Progenitor cell of endocrine pancreas (in vitro differentiated cells): ENCODE measurements around the gene MAP2K7. TPM values are rescaled to one million over a fixed set of nuclear protein-coding genes. Genes with fewer than 3 reads are reported as not detected.

Source experiments
- DNase-seq: peaks from one replicate; pipeline ENCODE4 v3.0.0; 2021; ENCODE audit warnings: low spot score; ENCODE audit not compliant: unreplicated experiment
- H3K27ac Mint-ChIP-seq: 2 replicates; pipeline ENCODE4 v1.8.0; 2021; ENCODE audit warnings: mild to moderate bottlenecking, moderate library complexity, mixed read lengths
- H3K27me3 Mint-ChIP-seq: 2 replicates; pipeline ENCODE4 v1.8.0; 2021; ENCODE audit warnings: mixed read lengths
- H3K36me3 Mint-ChIP-seq: 2 replicates; pipeline ENCODE4 v1.8.0; 2022; ENCODE audit warnings: mixed read lengths; ENCODE audit not compliant: insufficient read depth
- H3K4me1 Mint-ChIP-seq: 2 replicates; pipeline ENCODE4 v1.8.0; 2021; ENCODE audit warnings: low read depth, mixed read lengths
- H3K4me3 Mint-ChIP-seq: 2 replicates; pipeline ENCODE4 v1.8.0; 2021; ENCODE audit warnings: low read depth, mild to moderate bottlenecking, moderate library complexity, mixed read lengths
- H3K9me3 Mint-ChIP-seq: 2 replicates; pipeline ENCODE4 v1.8.0; 2021; ENCODE audit warnings: low read depth, mixed read lengths
- total RNA-seq: library from RNA; stranded (reverse); gene quantifications from 2 replicates; pipeline ENCODE4 v1.2.1, GENCODE V29; 2021
- TF ChIP-seq, protein P1 (sequence below): fragments of 200-600 bp; sonication (generic); IDR thresholded peaks from one replicate; pipeline ENCODE4 v1.5.0; 2021; ENCODE audit warnings: antibody characterized with exemption, mild to moderate bottlenecking; ENCODE audit not compliant: unreplicated experiment

MAP2K7 gene
- total RNA-seq, 1 donor from 2014 or later = 53.5 TPM

DNA sequence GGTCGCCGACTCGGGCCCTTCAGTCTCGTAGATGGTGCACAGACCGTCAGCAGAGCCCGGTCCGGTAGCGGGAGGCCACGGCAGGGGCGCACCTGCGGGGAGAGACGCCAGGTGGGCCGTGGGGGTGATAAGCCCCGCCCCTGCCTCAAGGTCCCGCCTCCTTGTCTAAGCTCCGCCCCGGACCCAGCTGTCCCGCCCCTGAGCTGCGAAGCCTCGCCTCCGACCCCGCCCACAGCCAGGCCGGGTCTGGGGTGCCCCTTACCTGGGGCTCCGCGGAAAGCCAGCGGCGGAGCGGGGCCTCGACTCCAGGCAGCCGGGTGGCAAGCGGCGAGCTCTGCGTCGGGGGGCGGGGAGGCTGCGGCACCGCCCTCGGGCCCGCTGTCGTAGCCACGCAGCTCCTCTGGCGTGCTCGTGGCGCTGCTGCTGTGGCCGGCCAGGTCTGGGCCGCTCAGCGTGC lies 34.2 kb upstream of the MAP2K7 start:
- no peak overlapping the region for H3K27ac Mint-ChIP-seq
- TF ChIP-seq, protein P1, sequence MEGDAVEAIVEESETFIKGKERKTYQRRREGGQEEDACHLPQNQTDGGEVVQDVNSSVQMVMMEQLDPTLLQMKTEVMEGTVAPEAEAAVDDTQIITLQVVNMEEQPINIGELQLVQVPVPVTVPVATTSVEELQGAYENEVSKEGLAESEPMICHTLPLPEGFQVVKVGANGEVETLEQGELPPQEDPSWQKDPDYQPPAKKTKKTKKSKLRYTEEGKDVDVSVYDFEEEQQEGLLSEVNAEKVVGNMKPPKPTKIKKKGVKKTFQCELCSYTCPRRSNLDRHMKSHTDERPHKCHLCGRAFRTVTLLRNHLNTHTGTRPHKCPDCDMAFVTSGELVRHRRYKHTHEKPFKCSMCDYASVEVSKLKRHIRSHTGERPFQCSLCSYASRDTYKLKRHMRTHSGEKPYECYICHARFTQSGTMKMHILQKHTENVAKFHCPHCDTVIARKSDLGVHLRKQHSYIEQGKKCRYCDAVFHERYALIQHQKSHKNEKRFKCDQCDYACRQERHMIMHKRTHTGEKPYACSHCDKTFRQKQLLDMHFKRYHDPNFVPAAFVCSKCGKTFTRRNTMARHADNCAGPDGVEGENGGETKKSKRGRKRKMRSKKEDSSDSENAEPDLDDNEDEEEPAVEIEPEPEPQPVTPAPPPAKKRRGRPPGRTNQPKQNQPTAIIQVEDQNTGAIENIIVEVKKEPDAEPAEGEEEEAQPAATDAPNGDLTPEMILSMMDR = peak; percentile 20
- peaks cover 24% of the 10 kb centered on the region for H3K27me3 Mint-ChIP-seq
- H3K9me3 Mint-ChIP-seq = peaks cover 2% of the 10 kb centered on the region
- DNase-seq = no peak
- peaks cover 9% of the 10 kb centered on the region for H3K4me1 Mint-ChIP-seq
- peaks cover 12% of the 10 kb centered on the region for H3K36me3 Mint-ChIP-seq
- H3K4me3 Mint-ChIP-seq = no peak overlapping the region

DNA sequence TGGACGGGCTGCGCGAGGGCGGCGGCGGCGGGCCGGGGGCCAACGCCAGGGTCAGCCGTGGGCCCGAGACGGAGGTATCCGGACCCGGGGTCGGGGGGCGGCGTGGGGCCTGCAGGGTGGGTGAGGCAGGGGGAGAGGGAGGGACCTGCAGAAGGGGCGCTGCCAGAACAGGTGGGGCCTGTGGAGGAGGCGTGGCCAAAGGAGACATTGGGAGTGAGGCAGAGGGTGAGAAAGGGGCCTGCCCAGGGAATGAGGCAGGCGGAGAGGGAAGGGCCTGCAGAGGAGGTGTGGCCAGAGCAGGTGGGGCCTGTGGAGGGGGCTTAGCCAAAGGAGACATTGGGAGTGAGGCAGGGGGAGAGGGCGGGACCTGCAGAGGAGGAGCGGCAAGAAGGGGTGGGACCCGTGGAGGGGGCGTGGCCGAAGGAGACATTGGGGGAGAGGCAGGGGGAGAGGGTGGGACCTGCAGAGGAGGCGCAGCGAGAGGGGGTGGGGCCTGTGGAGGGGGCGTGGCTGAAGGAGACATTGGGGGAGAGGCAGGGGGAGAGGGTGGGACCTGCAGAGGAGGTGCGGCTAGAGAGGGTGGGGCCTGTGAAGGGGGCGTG lies 33.7 kb upstream of the MAP2K7 start:
- no peak for DNase-seq
- H3K4me3 Mint-ChIP-seq = no peak overlapping the region
- TF ChIP-seq, protein P1 = no peak
- H3K4me1 Mint-ChIP-seq = peaks cover 8% of the 10 kb centered on the region
- no peak overlapping the region for H3K27ac Mint-ChIP-seq
- H3K9me3 Mint-ChIP-seq = peaks cover 2% of the 10 kb centered on the region
- H3K36me3 Mint-ChIP-seq = peaks cover 12% of the 10 kb centered on the region
- H3K27me3 Mint-ChIP-seq = peaks cover 18% of the 10 kb centered on the region

DNA sequence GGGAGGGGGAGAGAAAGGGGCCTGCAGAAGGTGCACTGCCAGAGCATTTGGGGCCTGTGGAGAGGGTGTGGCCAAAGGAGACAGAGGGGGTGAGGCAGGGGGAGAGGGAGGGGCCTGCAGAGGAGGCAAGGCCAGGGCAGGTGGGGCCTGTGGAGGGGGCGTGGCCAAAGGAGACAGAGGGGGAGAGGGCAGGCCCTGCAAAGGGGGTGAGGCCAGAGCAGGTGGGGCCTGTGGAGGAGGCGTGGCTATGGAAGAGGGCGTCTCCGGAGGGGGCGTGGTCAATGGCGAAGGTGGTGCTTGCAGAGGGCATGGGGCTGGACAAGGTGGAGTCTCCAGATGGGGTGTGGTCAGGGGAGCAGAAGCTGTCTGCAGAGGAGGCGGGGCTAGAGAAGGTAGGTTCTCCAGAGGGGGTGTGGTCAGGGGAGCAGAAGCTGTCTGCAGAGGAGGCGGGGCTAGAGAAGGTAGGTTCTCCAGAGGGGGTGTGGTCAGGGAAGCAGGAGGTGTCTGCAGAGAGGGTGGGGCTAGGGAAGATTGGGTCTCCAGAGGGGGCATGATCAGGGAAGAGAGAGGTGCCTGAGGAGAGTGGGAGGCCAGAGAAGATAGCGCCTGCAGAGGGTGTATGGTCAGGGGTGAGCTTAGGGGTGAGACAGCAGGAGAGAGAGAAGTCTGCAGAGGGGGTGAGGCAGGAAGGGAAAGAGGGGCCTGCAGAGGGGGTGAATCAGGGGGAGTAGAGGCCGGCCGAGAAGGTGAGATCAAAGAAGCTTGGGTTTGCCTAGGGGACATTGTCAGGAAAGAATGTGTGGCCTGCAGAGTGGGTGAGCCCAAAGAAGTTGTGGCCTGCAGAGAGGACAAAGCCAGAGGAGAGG lies 32.9 kb upstream of the MAP2K7 start:
- Mint-ChIP-seq H3K27ac (peak overlapping the region; percentile 46), H3K4me1 (peaks cover 8% of the 10 kb centered on the region), H3K36me3 (peaks cover 12% of the 10 kb centered on the region), H3K9me3 (peaks cover 2% of the 10 kb centered on the region), H3K27me3 (peaks cover 11% of the 10 kb centered on the region), H3K4me3 (peak overlapping the region; percentile 64)
- TF ChIP-seq, protein P1 = no peak
- DNase-seq = no peak

DNA sequence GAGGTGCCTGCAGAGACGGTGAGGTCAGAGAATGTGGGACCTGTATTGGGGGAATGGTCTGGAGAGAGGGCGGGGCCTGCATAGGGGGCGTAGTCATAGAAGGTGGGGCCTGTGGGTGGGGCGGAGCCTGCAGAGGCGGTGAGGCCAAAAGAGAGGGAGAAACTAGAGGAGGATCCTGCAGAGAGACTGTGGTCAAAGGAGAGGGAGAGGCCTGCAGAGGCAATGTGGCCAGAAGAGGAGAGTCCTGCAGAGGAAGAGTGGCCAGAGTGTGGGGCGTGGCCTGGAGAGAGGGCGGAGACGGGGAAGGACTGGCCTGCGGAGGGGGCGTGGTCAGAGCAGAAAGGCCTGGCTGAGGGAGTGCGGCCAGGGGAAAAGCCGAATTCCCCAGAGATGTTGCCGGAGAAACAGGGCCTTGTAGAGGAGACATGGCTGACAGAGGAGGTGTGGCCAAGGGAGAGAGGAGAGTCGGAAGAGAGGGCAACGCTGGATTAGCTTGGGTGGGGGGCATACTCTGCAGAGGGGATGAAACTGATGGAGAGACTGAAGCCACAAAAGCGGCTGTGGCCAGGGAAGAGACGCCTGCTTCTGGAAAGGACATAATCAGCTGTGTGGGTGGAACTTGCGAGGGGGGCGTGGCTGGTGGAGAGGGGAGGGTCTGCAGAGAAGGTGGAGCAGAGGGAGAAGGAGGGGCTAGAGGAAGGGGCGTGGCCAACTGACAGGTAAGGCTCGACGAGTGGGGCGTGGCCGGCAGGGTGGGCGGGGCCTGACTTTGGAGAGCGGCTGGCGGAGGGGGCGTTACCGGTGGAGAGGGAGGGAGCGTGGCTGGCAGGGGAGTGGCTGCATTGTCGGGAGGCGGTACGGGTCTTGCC lies 32.0 kb upstream of the MAP2K7 start:
- peaks cover 2% of the 10 kb centered on the region for H3K9me3 Mint-ChIP-seq
- H3K4me1 Mint-ChIP-seq = peaks cover 8% of the 10 kb centered on the region
- peak overlapping the region; percentile 64 for H3K4me3 Mint-ChIP-seq
- TF ChIP-seq, protein P1 = no peak
- H3K36me3 Mint-ChIP-seq = peaks cover 12% of the 10 kb centered on the region
- H3K27me3 Mint-ChIP-seq = peaks cover 7% of the 10 kb centered on the region
- H3K27ac Mint-ChIP-seq = peak overlapping the region; percentile 59
- DNase-seq = peak; percentile 82
